Esophagus muscularis mucosa (tissue), 3 donors: ENCODE results near the gene NT5C3A.

Experiments used
- CTCF ChIP-seq, 3 experiments: fragments of 200-600 bp in 2 of 3; fragments of 450-650 bp in 1 of 3; sonication (generic) in 2 of 3; IDR thresholded peaks; one replicate each; pipeline ENCODE4 v1.5.1; 2017 to 2019; ENCODE audit warnings: antibody characterized with exemption in 3 of 3, mild to moderate bottlenecking in 2 of 3, moderate library complexity in 1 of 3
- POLR2AphosphoS5 ChIP-seq, 2 donors: sonication (generic); formaldehyde crosslinking; IDR thresholded peaks; one replicate each; pipeline ENCODE4 v1.6.1; 2017; ENCODE audit warnings: antibody characterized with exemption in 2 of 2

DNA sequence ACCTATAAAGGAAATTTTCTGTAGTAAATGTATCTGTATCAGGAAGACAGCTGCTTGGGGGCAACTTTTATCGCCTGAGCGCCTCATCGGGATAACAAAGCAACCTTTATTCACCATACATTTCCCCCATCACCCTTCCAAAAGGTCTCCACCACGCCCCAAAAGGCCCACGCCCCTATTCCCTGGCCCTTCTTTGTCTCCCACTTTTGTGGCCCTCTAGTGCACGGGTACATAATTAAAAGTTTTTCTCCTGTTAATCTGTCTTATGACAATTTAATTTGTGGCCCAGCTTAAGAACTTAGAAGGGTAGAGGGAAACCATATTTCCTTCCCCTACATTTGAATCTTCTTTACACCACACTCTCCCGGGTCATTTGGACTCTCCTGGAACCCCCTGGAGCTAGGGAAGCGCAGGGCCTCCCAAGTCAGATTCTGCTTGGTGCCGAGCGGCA lies 46.0 kb upstream of the NT5C3A start:
- TF ChIP-seq CTCF (IDR thresholded peaks at IDR 0.05) (no peak), POLR2AphosphoS5 (IDR thresholded peaks at IDR 0.05) (no peak)
